HT1080 (cell line): ENCODE measurements around the gene C15orf62. TPM values are rescaled to one million over a fixed set of nuclear protein-coding genes. Genes with fewer than 3 reads are reported as not detected.

Experiments used
- DNase-seq: peaks from one replicate; pipeline ENCODE4 v3.0.0-alpha.2; 2015; ENCODE audit warnings: low read depth
- total RNA-seq: library from RNA; depleted of rRNA; stranded (reverse); fragments of >200 nt; shearing (Covaris generic); gene quantifications from 2 replicates; pipeline ENCODE4 v1.2.3, GENCODE V29; 2014

C15orf62 gene
- total RNA-seq, 1 experiment from 2014 or later = 0.16 TPM

GRCh38 chr15:40775740-40776536 is 6.2 kb downstream of the C15orf62 start:
- DNase-seq = no peak

GRCh38 chr15:40776537-40777141 is 6.9 kb downstream of the C15orf62 start:
- DNase-seq = peak; percentile 68

- peak; percentile 57 for DNase-seq
Measured at GRCh38 chr15:40782609-40783227, 12.9 kb downstream of the C15orf62 start.

DNA sequence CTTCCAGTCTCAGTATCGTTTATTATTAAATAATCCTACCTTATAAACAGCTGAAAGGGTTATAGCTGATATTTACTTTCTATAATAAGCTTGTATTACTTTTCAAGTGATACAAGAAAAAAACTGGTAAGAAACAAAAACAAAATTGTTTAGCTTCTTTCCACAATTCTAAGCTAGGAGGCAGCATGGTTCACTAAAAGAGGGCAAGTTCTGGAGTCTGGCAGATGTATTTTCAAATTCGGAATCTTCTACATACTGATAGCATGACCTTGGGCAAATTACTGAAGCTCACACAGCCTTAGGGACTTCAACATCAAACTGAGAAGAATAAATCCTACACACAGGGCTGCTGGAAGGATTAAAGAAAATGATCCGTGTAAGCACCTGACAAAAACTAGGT is 15.4 kb downstream of the C15orf62 start:
- no peak for DNase-seq

GRCh38 chr15:40785814-40786213 is 16.0 kb downstream of the C15orf62 start:
- DNase-seq = no peak

GRCh38 chr15:40787344-40787841 is 17.6 kb downstream of the C15orf62 start:
- peak; percentile 98 for DNase-seq

GRCh38 chr15:40787991-40788390 is 18.2 kb downstream of the C15orf62 start:
- no peak for DNase-seq

DNA sequence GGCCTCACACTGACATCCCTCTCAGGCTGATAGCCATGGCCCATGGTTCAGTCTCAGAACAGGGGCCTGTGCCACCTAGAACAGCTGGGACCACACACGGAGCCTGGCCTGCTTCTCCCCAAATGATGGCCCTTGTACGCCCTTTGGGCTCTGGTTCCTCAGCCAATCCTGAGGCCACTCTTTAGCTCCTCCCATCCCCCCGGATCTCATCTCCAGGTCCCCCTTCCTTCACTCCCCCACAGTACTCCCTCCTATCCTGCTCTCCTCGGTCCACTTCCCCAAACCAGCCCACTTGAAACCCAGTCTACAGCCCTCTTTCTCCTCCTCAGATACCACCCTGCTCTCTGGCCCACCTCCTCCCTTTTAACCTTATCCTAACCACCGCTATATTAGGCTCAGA is 19.3 kb downstream of the C15orf62 start:
- no peak for DNase-seq

DNA sequence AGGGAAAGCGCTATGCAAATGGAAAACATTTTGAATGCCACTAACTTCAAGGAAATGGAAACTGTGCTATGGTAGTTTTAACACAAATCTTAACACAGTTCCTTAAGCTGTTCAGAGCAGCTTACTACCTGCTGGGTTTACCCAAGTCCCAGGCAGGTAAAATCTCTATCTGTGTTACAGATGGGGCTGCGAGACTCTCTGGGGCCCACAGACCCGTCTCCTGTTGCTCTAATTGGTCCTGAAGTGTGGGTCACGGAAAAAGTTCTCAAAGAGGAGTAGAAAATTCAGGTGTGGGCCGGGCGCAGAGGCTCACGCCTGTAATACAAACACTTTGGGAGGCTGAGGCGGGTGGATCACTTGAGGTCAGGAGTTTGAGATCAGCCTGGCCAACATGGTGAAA is 20.2 kb downstream of the C15orf62 start:
- no peak for DNase-seq

DNA sequence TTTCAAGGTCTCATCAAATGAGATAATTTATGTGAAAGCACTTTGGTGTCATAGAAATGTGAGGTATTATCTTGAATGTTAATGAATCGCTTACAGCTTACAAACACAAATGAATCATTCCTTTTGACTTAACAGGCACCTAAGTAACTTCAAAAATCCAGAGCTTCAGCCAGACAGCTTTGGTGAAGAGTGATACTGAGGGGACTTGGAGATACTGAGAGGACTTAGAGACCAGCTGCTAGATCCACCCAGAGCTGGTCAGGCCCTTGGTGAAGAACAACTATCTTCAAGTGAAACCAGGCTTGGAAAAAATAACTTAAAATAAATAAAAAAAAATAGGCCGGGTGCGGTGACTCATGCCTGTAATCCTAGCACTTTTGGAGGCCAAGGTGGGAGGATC is 20.9 kb downstream of the C15orf62 start:
- DNase-seq = peak; percentile 23

DNA sequence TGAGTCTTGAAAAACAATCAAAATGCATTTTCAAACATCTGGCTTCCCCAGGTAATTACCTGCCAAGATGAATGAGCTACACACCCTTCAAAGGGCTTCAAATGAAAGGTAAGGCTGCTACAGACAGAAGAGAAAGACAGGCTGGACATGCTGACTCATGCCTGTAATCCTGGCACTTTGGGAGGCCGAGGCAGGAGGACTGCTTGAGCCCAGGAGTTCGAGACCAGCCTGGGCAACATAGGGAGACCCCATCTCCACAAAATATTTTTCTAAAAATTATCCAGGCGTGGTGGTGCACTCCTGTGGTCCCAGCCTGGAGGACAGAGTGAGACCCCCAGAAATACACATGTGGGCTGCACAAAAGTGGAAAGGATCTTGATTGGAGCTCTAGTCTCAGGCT is 22.6 kb downstream of the C15orf62 start:
- DNase-seq = no peak

DNA sequence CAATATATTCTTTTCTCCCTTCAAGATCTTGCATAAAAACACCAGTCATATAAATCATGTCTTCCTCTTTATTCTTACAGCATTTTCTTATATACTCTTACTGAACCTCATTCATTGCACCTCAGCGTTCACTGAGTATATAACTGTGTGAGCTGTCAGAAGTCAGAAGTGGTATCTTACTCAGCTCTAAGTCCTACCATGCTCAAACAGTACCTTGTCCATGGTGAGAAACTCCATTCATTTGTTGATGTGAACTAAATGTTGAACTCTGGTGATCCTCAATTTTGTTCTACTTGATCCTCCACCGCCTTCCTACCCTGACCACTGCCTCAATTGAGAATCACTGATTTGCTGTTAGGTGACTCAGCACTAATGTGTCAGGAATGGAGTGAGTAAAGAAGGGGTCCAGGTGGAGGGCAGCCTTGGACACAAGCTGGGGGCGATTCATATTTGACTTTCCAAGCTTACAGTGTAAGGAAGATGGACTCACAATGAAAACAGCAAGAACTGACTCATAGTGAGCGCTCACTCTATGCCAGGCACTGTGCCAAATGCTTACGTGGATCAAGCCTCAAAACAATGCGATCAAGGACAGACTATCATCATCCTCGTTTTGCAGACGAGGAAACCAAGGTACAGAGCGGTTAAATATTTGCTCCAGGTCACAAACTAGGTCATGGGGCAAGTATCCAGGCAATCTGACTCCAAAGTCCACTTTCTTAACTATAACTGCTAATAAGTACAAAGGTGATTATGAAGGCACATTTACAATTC is 23.6 kb downstream of the C15orf62 start:
- peak; percentile 96 for DNase-seq

- no peak for DNase-seq
Measured at GRCh38 chr15:40796041-40796440, 26.3 kb downstream of the C15orf62 start.

GRCh38 chr15:40796512-40796911 is 26.7 kb downstream of the C15orf62 start:
- DNase-seq = no peak

DNA sequence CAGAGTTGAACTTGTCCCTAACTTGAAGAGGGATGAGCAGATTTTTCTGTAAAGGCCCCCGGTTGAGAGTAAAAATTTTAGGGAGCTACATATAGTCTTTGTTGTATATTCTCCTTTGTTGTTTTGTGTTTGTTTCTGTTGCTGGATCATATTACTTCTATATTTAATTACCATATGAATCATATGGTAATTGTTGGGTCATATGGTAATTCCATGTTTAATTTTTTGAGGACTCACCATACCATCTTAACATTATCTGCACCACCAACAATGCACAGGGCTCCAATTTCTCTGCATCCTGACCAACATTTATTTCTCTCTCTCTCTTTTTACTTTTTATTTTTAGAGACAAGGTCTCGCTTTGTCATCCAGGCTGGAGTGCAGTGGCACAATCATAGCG is 29.7 kb downstream of the C15orf62 start:
- no peak for DNase-seq

DNA sequence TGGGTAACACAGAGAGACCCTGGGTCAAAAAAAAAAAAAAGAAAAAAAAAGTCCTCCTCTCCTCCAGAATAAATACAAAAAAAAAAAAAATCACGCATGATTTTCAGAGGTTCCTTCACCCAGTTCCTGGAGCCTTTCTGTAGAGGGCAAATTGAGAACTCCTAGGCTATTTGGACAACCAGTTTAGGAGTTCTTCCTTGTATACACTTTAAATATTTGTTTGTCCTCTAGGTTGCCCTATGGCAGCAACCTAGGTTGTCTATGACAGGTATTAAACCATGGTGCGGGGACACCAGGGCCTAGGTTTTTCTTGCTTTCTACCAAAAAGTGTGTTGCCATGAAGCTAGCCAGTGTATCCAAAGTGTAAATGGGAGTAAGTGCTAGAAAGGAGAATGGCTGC is 33.3 kb downstream of the C15orf62 start:
- no peak for DNase-seq

- DNase-seq = no peak
Measured at GRCh38 chr15:40803688-40804087, 33.9 kb downstream of the C15orf62 start.

DNA sequence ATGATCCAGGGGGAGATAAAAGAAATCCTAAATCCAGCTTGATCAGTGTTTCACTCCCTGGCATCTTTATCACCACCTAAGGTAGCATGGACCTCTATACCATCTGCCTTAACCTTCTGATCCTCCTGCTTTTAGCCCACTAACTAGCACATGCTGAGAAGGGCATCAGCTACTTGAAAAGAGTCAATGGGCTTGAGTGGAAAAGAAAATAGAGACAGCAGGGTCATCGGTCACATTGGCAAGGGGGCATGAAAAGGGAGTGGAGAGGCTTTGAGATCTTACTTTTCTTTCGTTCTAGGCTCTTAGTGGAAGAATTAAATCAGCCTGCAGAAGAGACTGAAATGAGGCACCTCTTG is 36.9 kb downstream of the C15orf62 start:
- no peak for DNase-seq

GRCh38 chr15:40807028-40807887 is 37.5 kb downstream of the C15orf62 start, which contains the start of the genes DNAJC17 and ZFYVE19:
TSS of gene DNAJC17 (minus strand) at chr15:40807473. CDS start at chr15:40807446, 27 bp downstream.
TSS of gene ZFYVE19 (plus strand) at chr15:40807089. CDS start at chr15:40807590, 501 bp downstream.
- DNase-seq = peak; percentile 98

GRCh38 chr15:40807888-40808461 is 38.2 kb downstream of the C15orf62 start:
- DNase-seq = no peak
